ENCODE measurements around the gene WWOX. TPM values are rescaled to one million over a fixed set of nuclear protein-coding genes. Genes with fewer than 3 reads are reported as not detected.

Gene WWOX
- total and polyA plus RNA-seq, 2 of the 4 experiments (the other 2 are of a cell fraction), result 2.7 to 5.4 TPM

- no peak overlapping the region for H3K18ac ChIP-seq (ENCODE audit: low read depth, low read length)
- no peak overlapping the region for H2BK5ac ChIP-seq (ENCODE audit: low read depth, low read length, poor library complexity, severe bottlenecking)
- no CpG with 5 or more reads among the region's 4 CpGs for WGBS, 2 experiments (ENCODE audit: extremely low coverage in 2 of 2, insufficient read length in 1 of 2)
- in situ Hi-C loops (cut with MboI; ENCODE audit: low sequenced_read_pairs), result no loop called here
- no peak for ATAC-seq (ENCODE audit: low read depth)
- CTCF ChIA-PET, result no interaction called here
- no peaks in the 10 kb centered on the region for H3K9me1 ChIP-seq (ENCODE audit: insufficient read depth, low read length)
- no peak for DNase-seq
- H3K23ac ChIP-seq (ENCODE audit: low read depth, low read length), result no peak overlapping the region
- no peak overlapping the region for H3K14ac ChIP-seq (replicated peaks; ENCODE audit: low read depth, low read length)
- no peaks in the 10 kb centered on the region for H3K36me3 ChIP-seq (ENCODE audit: control insufficient read depth, insufficient read depth, low read length)
- H3K56ac ChIP-seq (ENCODE audit: extremely low read depth, insufficient read depth, low read length), result no peak overlapping the region
- POLR2A ChIA-PET (ENCODE audit: unreplicated experiment), result no interaction called here
- no peak overlapping the region for H3K4ac ChIP-seq (ENCODE audit: low read depth, low read length)
- no peak overlapping the region for H4K8ac ChIP-seq (ENCODE audit: low read depth in 2 of 2, low read length in 2 of 2)
- dilution Hi-C loops (cut with HindIII; ENCODE audit: low sequenced_read_pairs, unreplicated experiment), result no loop called here
- peaks cover 15% of the 10 kb centered on the region for H3K9me3 ChIP-seq (ENCODE audit: control insufficient read depth, insufficient read depth, low read length)
- H2BK120ac ChIP-seq (ENCODE audit: low read depth, low read length), result no peak overlapping the region
- H3K27me3 ChIP-seq (ENCODE audit: control insufficient read depth, insufficient read depth, low read length), result no peaks in the 10 kb centered on the region
- no TSS peak for BruUV-seq (replicated peaks)
- H2BK15ac ChIP-seq (ENCODE audit: low read depth, low read length), result no peak overlapping the region
- no peak overlapping the region for H4K5ac ChIP-seq (ENCODE audit: low read depth, low read length)
- H3K9ac ChIP-seq (ENCODE audit: low read depth, low read length), result no peak overlapping the region
- no peak overlapping the region for H3K4me2 ChIP-seq (ENCODE audit: low read depth, low read length)
- H2AK9ac ChIP-seq (replicated peaks; ENCODE audit: low read depth, low read length, poor library complexity), result no peak overlapping the region
- H3K79me1 ChIP-seq (ENCODE audit: low read depth in 1 of 2, low read length in 2 of 2), result no peaks in the 10 kb centered on the region
- intact Hi-C loops (cut with micrococcal nuclease), result no loop called here
- no peak for TF ChIP-seq CHD1 (IDR thresholded peaks at IDR 0.05; ENCODE audit: low read depth, low read length)
- no peak for TF ChIP-seq POLR2A (IDR thresholded peaks at IDR 0.05; ENCODE audit: low read depth, low read length)
- H2AFZ ChIP-seq (replicated peaks; ENCODE audit: low read length, poor library complexity), result no peak overlapping the region
- no peak overlapping the region for H2AK5ac ChIP-seq (ENCODE audit: low read depth, low read length)
- no peak overlapping the region for H4K91ac ChIP-seq (ENCODE audit: insufficient read depth, low read depth, low read length)
- H2BK20ac ChIP-seq (ENCODE audit: low read depth, low read length), result no peak overlapping the region
- H4K20me1 ChIP-seq (ENCODE audit: insufficient read depth, low read length), result no peaks in the 10 kb centered on the region
- H3K4me3 ChIP-seq (ENCODE audit: insufficient read depth, low read depth, low read length), result no peak overlapping the region
- no peak overlapping the region for H3K27ac ChIP-seq (ENCODE audit: insufficient read depth, low read length)
- no peaks in the 10 kb centered on the region for H3K4me1 ChIP-seq (ENCODE audit: control insufficient read depth, insufficient read depth, low read length)
These were observed 361.0 kb downstream of the WWOX start for GRCh38 chr16:78460428-78460827.
